ENCODE data around the gene SH3BP4.
"Not testable (repeated sequence)": the region's sequence is repeated elsewhere in the genome, so short reads cannot be mapped to it uniquely, and the experiment has no call there.

The SH3BP4 gene

GRCh38 chr2:235001237-235002133 is 49.7 kb downstream of the SH3BP4 start:
- DNase-seq = no peak

GRCh38 chr2:235002198-235003095 is 50.6 kb downstream of the SH3BP4 start:
- peak; percentile 41 for DNase-seq

- DNase-seq = no peak
Observed at GRCh38 chr2:235003096-235003775, 51.4 kb downstream of the SH3BP4 start.

GRCh38 chr2:235004329-235004903 is 52.6 kb downstream of the SH3BP4 start:
- DNase-seq = no peak

GRCh38 chr2:235005023-235005422 is 53.2 kb downstream of the SH3BP4 start:
- peak; percentile 76 for DNase-seq

GRCh38 chr2:235005603-235006259 is 53.9 kb downstream of the SH3BP4 start:
- DNase-seq = peak; percentile 86

GRCh38 chr2:235006461-235006860 is 54.6 kb downstream of the SH3BP4 start:
- no peak for DNase-seq

- DNase-seq = no peak
Observed at GRCh38 chr2:235006986-235007385, 55.2 kb downstream of the SH3BP4 start.

- peak; percentile 62 for DNase-seq
Observed at GRCh38 chr2:235007664-235008457, 56.0 kb downstream of the SH3BP4 start.

- DNase-seq = peak; percentile 92
Observed at GRCh38 chr2:235008584-235009044, 56.8 kb downstream of the SH3BP4 start.

GRCh38 chr2:235009081-235009480 is 57.3 kb downstream of the SH3BP4 start:
- DNase-seq = no peak

- no peak for DNase-seq
Observed at GRCh38 chr2:235010117-235010714, 58.4 kb downstream of the SH3BP4 start.

GRCh38 chr2:235011607-235011928 is 59.8 kb downstream of the SH3BP4 start:
- no peak for DNase-seq

GRCh38 chr2:235011929-235012631 is 60.3 kb downstream of the SH3BP4 start:
- DNase-seq = no peak

- DNase-seq = no peak
Observed at GRCh38 chr2:235017441-235017840, 65.6 kb downstream of the SH3BP4 start.

- no peak for DNase-seq
Observed at GRCh38 chr2:235018838-235019237, 67.0 kb downstream of the SH3BP4 start.

GRCh38 chr2:235020141-235020540 is 68.3 kb downstream of the SH3BP4 start:
- DNase-seq = not testable (repeated sequence)

- no peak for DNase-seq
Observed at GRCh38 chr2:235021752-235022151, 69.9 kb downstream of the SH3BP4 start.

- no peak for DNase-seq
Observed at GRCh38 chr2:235024191-235024860, 72.5 kb downstream of the SH3BP4 start.
